ENCODE data around the gene SLC45A2.

DNA sequence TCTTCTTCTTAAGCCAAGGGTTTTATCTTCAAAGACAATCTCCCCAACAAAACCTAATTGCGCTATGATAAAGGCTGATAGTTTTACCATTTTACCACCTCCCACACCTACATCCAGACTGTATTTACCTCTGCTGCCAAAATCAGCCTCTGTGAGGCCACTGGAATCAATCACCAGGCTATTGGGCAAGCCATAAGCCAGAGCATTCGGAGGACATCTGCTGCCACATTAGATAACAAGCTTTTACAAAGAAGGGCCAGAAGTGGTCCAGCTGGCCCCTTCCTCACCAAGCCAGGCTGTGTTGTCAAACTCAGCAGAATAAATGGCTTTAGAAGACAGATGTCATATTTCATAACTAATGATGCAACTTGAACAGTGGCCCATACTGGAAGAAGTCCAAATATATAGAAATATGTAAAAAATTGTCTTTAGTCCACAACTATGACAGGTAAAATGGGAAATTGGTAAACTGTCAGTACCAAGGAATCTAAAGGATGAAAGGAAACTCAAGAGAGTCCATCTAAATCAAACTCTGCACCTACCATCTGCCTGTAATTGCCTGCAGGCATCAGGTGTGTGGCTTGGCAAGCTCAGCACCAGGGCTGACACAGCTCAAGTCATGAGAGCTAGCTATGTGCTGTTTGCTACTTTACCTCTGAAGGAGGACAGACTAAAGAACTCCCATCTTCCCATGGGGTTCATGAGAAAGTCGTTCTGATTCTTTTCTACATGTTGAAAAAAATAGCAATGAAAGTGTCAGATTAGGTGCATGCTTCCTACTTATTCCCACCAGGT, 16.1 kb downstream of the SLC45A2 start:
- TF ChIP-seq CTCF (IDR thresholded peaks at IDR 0.05): no peak
- TF ChIP-seq POLR2A (IDR thresholded peaks at IDR 0.05): no peak
